ENCODE measurements around the gene POLN. TPM values are rescaled to one million over a fixed set of nuclear protein-coding genes. Genes with fewer than 3 reads are reported as not detected.

Gene POLN
- total RNA-seq, 1 donor = 2.9 TPM

GRCh38 chr4:2103843-2104547, 137.9 kb downstream of the POLN start:
- Histone ChIP-seq H3K4me2 (ENCODE audit: insufficient read depth, low read length) (no peak overlapping the region), H3K36me3 (ENCODE audit: insufficient read depth, low read length) (no peaks in the 10 kb centered on the region), H4K20me1 (ENCODE audit: insufficient read depth, low read length) (no peaks in the 10 kb centered on the region), H3K27ac (ENCODE audit: low read depth, low read length) (no peak overlapping the region), H3K27me3 (ENCODE audit: insufficient read depth, low read length) (no peaks in the 10 kb centered on the region), H2AFZ (ENCODE audit: low read length) (no peak overlapping the region), H3K9me3 (ENCODE audit: low read depth, low read length) (no peaks in the 10 kb centered on the region), H3K79me2 (ENCODE audit: insufficient read depth, low read length) (no peaks in the 10 kb centered on the region), H3K4me3 (ENCODE audit: insufficient read depth, low read length) (no peak overlapping the region), H3K4me1 (ENCODE audit: insufficient read depth, low read length) (peaks cover 6% of the 10 kb centered on the region)
- TF ChIP-seq CTCF (IDR thresholded peaks at IDR 0.05; ENCODE audit: extremely low read depth, low read depth, low read length) = no peak
- DNase-seq (ENCODE audit: insufficient read length, low spot score, missing footprints) = no peak

GRCh38 chr4:2103127-2103842, 138.6 kb downstream of the POLN start:
- no peak overlapping the region for H3K4me3 ChIP-seq (ENCODE audit: insufficient read depth, low read length)
- H3K79me2 ChIP-seq (ENCODE audit: insufficient read depth, low read length) = no peaks in the 10 kb centered on the region

GRCh38 chr4:2102045-2102883, 139.7 kb downstream of the POLN start:
- Histone ChIP-seq H3K9me3 (ENCODE audit: low read depth, low read length) (no peaks in the 10 kb centered on the region), H2AFZ (ENCODE audit: low read length) (no peak overlapping the region), H3K4me2 (ENCODE audit: insufficient read depth, low read length) (no peak overlapping the region), H4K20me1 (ENCODE audit: insufficient read depth, low read length) (no peaks in the 10 kb centered on the region), H3K4me3 (ENCODE audit: insufficient read depth, low read length) (no peak overlapping the region), H3K4me1 (ENCODE audit: insufficient read depth, low read length) (peaks cover 6% of the 10 kb centered on the region), H3K27ac (ENCODE audit: low read depth, low read length) (no peak overlapping the region), H3K27me3 (ENCODE audit: insufficient read depth, low read length) (no peaks in the 10 kb centered on the region), H3K36me3 (ENCODE audit: insufficient read depth, low read length) (no peaks in the 10 kb centered on the region), H3K79me2 (ENCODE audit: insufficient read depth, low read length) (no peaks in the 10 kb centered on the region)
- TF ChIP-seq CTCF (IDR thresholded peaks at IDR 0.05; ENCODE audit: extremely low read depth, low read depth, low read length) = no peak
- no peak for DNase-seq (ENCODE audit: insufficient read length, low spot score, missing footprints)

More at GRCh38 chr4:2103127-2103842, 138.6 kb downstream of the POLN start:
- Histone ChIP-seq H3K4me1 (ENCODE audit: insufficient read depth, low read length) (peaks cover 6% of the 10 kb centered on the region), H2AFZ (ENCODE audit: low read length) (no peak overlapping the region), H4K20me1 (ENCODE audit: insufficient read depth, low read length) (no peaks in the 10 kb centered on the region), H3K27ac (ENCODE audit: low read depth, low read length) (no peak overlapping the region), H3K9me3 (ENCODE audit: low read depth, low read length) (no peaks in the 10 kb centered on the region), H3K36me3 (ENCODE audit: insufficient read depth, low read length) (no peaks in the 10 kb centered on the region), H3K27me3 (ENCODE audit: insufficient read depth, low read length) (no peaks in the 10 kb centered on the region), H3K4me2 (ENCODE audit: insufficient read depth, low read length) (no peak overlapping the region)
- DNase-seq (ENCODE audit: insufficient read length, low spot score, missing footprints) = no peak
- TF ChIP-seq CTCF (IDR thresholded peaks at IDR 0.05; ENCODE audit: extremely low read depth, low read depth, low read length) = no peak
